HG02571 (cell line): ENCODE data around the gene APPL2.

ENCODE experiments used
- ATAC-seq: cut with Tn5 transposase; IDR thresholded peaks from one replicate; pipeline ENCODE4 v1.9.1; 2021; ENCODE audit warnings: mild to moderate bottlenecking, moderate library complexity; ENCODE audit not compliant: unreplicated experiment

Gene APPL2

GRCh38 chr12:105223352-105223845, 12.6 kb downstream of the APPL2 start:
- no peak for ATAC-seq

- ATAC-seq, result no peak
Measured at GRCh38 chr12:105222726-105223351, 13.1 kb downstream of the APPL2 start.

- no peak for ATAC-seq
Measured at GRCh38 chr12:105222284-105222655, 13.7 kb downstream of the APPL2 start.

GRCh38 chr12:105221583-105222283, 14.2 kb downstream of the APPL2 start:
- ATAC-seq, result no peak

- ATAC-seq, result no peak
Measured at GRCh38 chr12:105220929-105221290, 15.1 kb downstream of the APPL2 start.

- ATAC-seq, result no peak
Measured at GRCh38 chr12:105220150-105220928, 15.6 kb downstream of the APPL2 start.

- no peak for ATAC-seq
Measured at GRCh38 chr12:105219261-105220028, 16.5 kb downstream of the APPL2 start.

GRCh38 chr12:105218434-105218833, 17.5 kb downstream of the APPL2 start:
- no peak for ATAC-seq

- ATAC-seq, result no peak
Measured at GRCh38 chr12:105214670-105215375, 21.2 kb downstream of the APPL2 start.

- no peak for ATAC-seq
Measured at GRCh38 chr12:105214148-105214547, 21.8 kb downstream of the APPL2 start.

GRCh38 chr12:105212438-105212837, 23.5 kb downstream of the APPL2 start:
- ATAC-seq, result no peak

GRCh38 chr12:105209091-105209490, 26.9 kb downstream of the APPL2 start:
- ATAC-seq, result no peak

- ATAC-seq, result no peak
Measured at GRCh38 chr12:105206686-105207374, 29.1 kb downstream of the APPL2 start.

GRCh38 chr12:105205322-105206048, 30.5 kb downstream of the APPL2 start:
- no peak for ATAC-seq

GRCh38 chr12:105204916-105205315, 31.1 kb downstream of the APPL2 start:
- ATAC-seq, result no peak

- ATAC-seq, result no peak
Measured at GRCh38 chr12:105204127-105204526, 31.8 kb downstream of the APPL2 start.

GRCh38 chr12:105202202-105202601, 33.8 kb downstream of the APPL2 start:
- no peak for ATAC-seq

GRCh38 chr12:105201299-105201698, 34.7 kb downstream of the APPL2 start:
- no peak for ATAC-seq

GRCh38 chr12:105200385-105200784, 35.6 kb downstream of the APPL2 start:
- no peak for ATAC-seq
